IPS-18a (cell line): Measurements from ENCODE around the gene RPUSD3.
"Not testable (repeated sequence)": the region's sequence is repeated elsewhere in the genome, so short reads cannot be mapped to it uniquely, and the experiment has no call there.

ENCODE experiments used
- H3K27ac ChIP-seq: one replicate; pipeline ENCODE4 v1.5.1; 2013; ENCODE audit warnings: low read length
- H3K27me3 ChIP-seq: one replicate; pipeline ENCODE4 v1.6.1; 2013; ENCODE audit warnings: mild to moderate bottlenecking, low read length; ENCODE audit not compliant: control insufficient read depth, insufficient read depth
- H3K36me3 ChIP-seq: one replicate; pipeline ENCODE4 v1.6.1; 2013; ENCODE audit warnings: low read depth, low read length; ENCODE audit not compliant: control insufficient read depth
- H3K4me1 ChIP-seq: one replicate; pipeline ENCODE4 v1.6.1; 2013; ENCODE audit warnings: low read depth, low read length; ENCODE audit not compliant: control insufficient read depth
- H3K4me3 ChIP-seq: one replicate; pipeline ENCODE4 v1.5.1; 2013; ENCODE audit warnings: low read length
- H3K9ac ChIP-seq: one replicate; pipeline ENCODE4 v1.6.1; 2013; ENCODE audit warnings: mild to moderate bottlenecking, low read length, moderate library complexity
- H3K9me3 ChIP-seq: one replicate; pipeline ENCODE4 v1.6.1; 2013; ENCODE audit warnings: low read depth, low read length; ENCODE audit not compliant: control insufficient read depth

Gene RPUSD3

DNA sequence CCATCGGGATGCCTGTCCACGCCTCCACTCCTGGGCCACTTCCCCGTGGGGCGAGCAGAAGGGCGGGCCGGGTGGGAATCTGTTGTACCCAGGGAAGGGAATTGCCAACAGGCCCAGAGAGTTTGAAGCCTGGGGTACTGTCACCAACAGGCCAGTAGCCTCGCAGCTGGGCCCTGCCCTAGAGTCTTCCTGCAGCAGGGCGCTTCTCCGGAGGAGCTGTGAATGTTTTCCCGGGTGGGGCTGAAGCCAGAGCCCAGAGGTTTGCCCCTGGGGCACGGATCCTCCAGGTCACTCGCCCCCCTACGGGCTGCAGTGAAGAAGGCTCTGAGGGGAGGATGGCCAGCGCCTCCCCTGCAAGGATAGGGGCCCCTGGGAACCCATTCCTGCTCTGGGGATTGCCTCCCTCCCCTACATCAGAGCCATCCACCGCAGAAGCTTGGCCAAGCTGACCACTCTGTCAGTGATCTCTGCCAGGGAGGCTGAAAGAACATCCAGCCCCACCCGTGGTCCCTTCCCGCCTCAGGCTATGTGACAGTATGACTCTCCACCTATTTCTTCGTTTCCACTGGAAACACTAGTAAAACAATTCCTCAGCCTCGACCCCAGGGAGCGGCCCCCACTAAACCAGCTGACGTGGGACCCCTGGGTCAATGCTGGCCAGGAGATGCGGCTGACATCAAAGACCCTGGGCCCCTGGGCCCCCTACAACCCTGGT is 19.4 kb upstream of the RPUSD3 start:
- Histone ChIP-seq H3K36me3 (no peaks in the 10 kb centered on the region), H3K27ac (no peak overlapping the region), H3K4me3 (no peak overlapping the region), H3K9ac (no peak overlapping the region), H3K4me1 (peaks cover 4% of the 10 kb centered on the region), H3K9me3 (no peaks in the 10 kb centered on the region), H3K27me3 (peaks cover 21% of the 10 kb centered on the region)

DNA sequence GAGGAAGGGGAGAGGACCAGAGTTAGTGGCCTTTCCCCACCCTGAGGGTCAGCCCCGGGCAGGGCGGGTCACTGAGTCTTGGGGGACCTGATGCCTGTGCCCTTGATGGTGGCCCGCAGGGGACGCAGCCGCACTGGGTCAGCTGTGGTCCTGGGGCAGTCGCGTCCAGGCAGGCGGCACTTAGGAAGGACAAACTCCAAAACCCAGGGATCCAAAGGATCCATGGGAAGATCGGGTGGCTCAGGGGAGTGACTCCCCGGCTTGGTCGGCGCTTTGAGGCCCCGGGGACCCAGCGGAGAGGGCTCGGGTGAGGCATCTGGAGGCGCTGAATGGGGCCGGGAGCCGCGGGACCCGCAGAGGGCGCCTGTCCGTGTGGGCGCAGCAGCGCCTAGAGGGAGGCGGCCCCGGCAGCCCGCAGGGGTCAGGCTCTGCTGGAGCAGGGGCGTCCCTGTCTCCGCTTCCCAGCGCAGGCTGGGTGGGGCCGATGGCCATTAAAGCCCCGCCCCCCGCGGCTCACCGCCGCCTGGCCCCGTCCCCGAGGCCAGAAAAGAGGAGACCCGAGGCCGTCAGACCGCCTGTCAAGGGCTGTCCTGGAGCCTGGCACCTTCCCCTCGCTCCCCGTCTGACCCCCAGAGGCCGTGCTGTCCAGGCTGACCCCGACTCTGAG is 18.7 kb upstream of the RPUSD3 start:
- peaks cover 21% of the 10 kb centered on the region for H3K27me3 ChIP-seq
- peaks cover 4% of the 10 kb centered on the region for H3K4me1 ChIP-seq
- no peaks in the 10 kb centered on the region for H3K36me3 ChIP-seq
- H3K9ac ChIP-seq: no peak overlapping the region
- no peaks in the 10 kb centered on the region for H3K9me3 ChIP-seq
- peak overlapping the region; percentile 51 for H3K4me3 ChIP-seq
- H3K27ac ChIP-seq: no peak overlapping the region

DNA sequence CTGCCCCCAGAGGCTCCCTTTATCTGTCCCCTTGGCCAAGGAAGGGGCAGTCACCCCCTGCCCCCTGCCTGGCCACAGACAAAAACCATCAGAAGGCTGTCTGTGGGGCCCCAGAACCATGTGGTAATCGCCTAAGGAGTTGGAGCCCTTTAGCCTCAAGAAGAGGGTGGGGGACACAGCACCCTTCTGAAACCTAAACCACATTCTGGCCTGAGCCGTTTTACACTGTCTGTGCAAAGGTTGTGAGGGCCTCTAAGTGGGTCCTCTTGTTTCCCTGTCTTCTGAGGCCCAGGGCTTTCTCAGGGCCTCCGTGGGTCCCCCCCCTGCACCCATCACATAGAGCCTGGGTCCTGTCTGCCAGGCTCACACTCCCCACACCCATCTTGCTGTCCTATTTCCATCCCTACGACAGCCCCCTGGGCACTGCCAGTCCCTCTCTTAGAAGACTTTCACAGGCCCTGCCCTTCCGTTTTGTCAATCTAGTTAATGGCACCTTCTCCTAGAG is 17.9 kb upstream of the RPUSD3 start:
- no peaks in the 10 kb centered on the region for H3K9me3 ChIP-seq
- H3K4me1 ChIP-seq: peaks cover 4% of the 10 kb centered on the region
- peaks cover 21% of the 10 kb centered on the region for H3K27me3 ChIP-seq
- no peak overlapping the region for H3K4me3 ChIP-seq
- no peak overlapping the region for H3K27ac ChIP-seq
- no peak overlapping the region for H3K9ac ChIP-seq
- H3K36me3 ChIP-seq: no peaks in the 10 kb centered on the region

- H3K4me1 ChIP-seq: peaks cover 4% of the 10 kb centered on the region
- no peak overlapping the region for H3K27ac ChIP-seq
- no peaks in the 10 kb centered on the region for H3K9me3 ChIP-seq
- H3K9ac ChIP-seq: no peak overlapping the region
- H3K36me3 ChIP-seq: no peaks in the 10 kb centered on the region
- no peak overlapping the region for H3K4me3 ChIP-seq
- H3K27me3 ChIP-seq: peaks cover 21% of the 10 kb centered on the region
Observed at GRCh38 chr3:9861201-9861600, 17.4 kb upstream of the RPUSD3 start.

GRCh38 chr3:9859530-9860025 is 15.8 kb upstream of the RPUSD3 start:
- no peaks in the 10 kb centered on the region for H3K36me3 ChIP-seq
- peaks cover 21% of the 10 kb centered on the region for H3K27me3 ChIP-seq
- no peak overlapping the region for H3K4me3 ChIP-seq
- H3K9ac ChIP-seq: no peak overlapping the region
- no peaks in the 10 kb centered on the region for H3K9me3 ChIP-seq
- H3K27ac ChIP-seq: no peak overlapping the region
- H3K4me1 ChIP-seq: peaks cover 4% of the 10 kb centered on the region

DNA sequence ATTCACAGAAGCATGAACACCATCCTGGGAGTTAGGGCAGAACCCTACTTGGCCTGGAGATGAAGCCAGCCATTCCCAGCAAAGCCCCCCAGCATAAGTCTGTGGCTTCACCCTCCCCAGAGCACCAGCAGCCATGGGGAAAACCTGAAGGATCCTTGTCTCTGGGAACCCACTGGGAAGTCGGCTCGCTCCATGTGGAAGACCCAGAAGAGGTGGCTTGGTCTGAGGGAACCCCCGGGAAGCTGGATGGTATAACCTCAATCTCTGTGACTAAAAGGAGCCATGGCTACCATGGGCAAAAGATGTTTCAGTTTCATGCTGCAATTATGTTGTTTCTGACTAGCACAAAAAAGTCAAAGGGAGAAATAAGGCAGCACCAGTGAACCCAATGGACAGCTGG is 11.8 kb upstream of the RPUSD3 start:
- H3K27ac ChIP-seq: no peak overlapping the region
- no peaks in the 10 kb centered on the region for H3K36me3 ChIP-seq
- H3K9me3 ChIP-seq: no peaks in the 10 kb centered on the region
- no peak overlapping the region for H3K9ac ChIP-seq
- no peak overlapping the region for H3K4me3 ChIP-seq
- H3K4me1 ChIP-seq: no peaks in the 10 kb centered on the region
- no peaks in the 10 kb centered on the region for H3K27me3 ChIP-seq

- H3K27me3 ChIP-seq, H3K9me3 ChIP-seq, H3K4me3 ChIP-seq, H3K36me3 ChIP-seq, H3K4me1 ChIP-seq, H3K27ac ChIP-seq, H3K9ac ChIP-seq: not testable (repeated sequence)
Observed at GRCh38 chr3:9854291-9854940, 10.6 kb upstream of the RPUSD3 start.

GRCh38 chr3:9852528-9852927 is 8.7 kb upstream of the RPUSD3 start:
- Histone ChIP-seq H3K27me3 (no peaks in the 10 kb centered on the region), H3K9ac (no peak overlapping the region), H3K27ac (no peak overlapping the region), H3K4me1 (no peaks in the 10 kb centered on the region), H3K9me3 (no peaks in the 10 kb centered on the region), H3K36me3 (no peaks in the 10 kb centered on the region), H3K4me3 (no peak overlapping the region)

DNA sequence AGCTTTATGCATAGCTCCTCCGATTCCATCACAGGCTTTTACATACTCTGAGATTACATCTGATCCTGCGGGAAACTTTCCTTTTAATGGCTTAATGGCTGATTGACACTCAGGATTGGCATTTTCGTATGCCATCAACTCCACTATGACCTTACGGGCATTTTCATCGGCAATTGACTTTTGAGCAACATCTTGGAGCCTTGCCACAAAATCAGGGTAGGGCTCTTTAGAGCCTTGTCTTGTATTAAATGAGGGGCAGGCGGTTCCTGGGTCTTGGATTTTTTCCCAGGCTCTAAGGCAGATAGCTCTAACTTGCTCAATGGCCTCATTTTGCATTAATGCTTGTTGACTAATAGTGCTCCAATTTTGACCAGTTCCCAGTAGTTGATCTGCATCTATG is 8.1 kb upstream of the RPUSD3 start:
- not testable (repeated sequence) for H3K9me3 ChIP-seq, H3K9ac ChIP-seq, H3K36me3 ChIP-seq, H3K27me3 ChIP-seq, H3K4me3 ChIP-seq, H3K27ac ChIP-seq, H3K4me1 ChIP-seq

DNA sequence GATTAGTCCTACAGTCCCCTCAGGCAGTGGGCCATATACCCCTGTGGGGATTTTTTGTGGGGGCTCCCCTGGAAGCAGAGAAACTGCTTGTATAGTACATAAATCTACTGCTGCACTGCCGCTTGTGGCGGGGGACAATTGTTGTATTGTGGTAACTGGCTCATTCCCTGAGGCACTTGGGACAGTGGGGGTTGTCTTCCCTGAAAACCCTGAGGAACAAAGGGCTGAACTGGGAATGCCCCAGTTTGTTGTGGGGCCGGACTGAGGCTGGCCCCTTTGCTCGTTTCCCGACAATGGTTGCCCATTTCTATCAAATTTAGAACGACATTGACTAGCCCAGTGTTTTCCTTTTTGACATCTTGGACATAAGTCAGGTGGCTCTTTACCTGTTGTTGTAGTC is 7.6 kb upstream of the RPUSD3 start:
- H3K4me1 ChIP-seq, H3K27me3 ChIP-seq, H3K9me3 ChIP-seq, H3K4me3 ChIP-seq, H3K36me3 ChIP-seq, H3K9ac ChIP-seq, H3K27ac ChIP-seq: not testable (repeated sequence)

- H3K4me1 ChIP-seq, H3K36me3 ChIP-seq, H3K27ac ChIP-seq, H3K4me3 ChIP-seq, H3K27me3 ChIP-seq, H3K9ac ChIP-seq, H3K9me3 ChIP-seq: not testable (repeated sequence)
Observed at GRCh38 chr3:9848860-9849259, 5.1 kb upstream of the RPUSD3 start.
